Cardiac fibroblast (primary cell): ENCODE data around the gene ALPP.
A peak's percentile ranks its signal among the peaks of the same experiment; 100 is the strongest.

Source experiments
- DNase-seq, 2 donors: peaks; one replicate each; pipeline versions ENCODE4 v3.0.0 to v3.0.0-alpha.2; 2010; ENCODE audit warnings: low read depth in 2 of 2
- H3K4me3 ChIP-seq, 2 donors: replicated peaks in 1 of 2; 1 replicate in 1 of 2; 2 replicates in 1 of 2; pipeline ENCODE4 v1.5.1; 2011; ENCODE audit warnings: low read depth in 2 of 2, low read length in 2 of 2, mild to moderate bottlenecking in 2 of 2, moderate library complexity in 1 of 2
- CTCF ChIP-seq: IDR thresholded peaks from one replicate; pipeline ENCODE4 v1.5.1; 2011; ENCODE audit warnings: low read depth, mild to moderate bottlenecking, low read length, inconsistent platforms

The ALPP gene

GRCh38 chr2:232417489-232417888, 38.9 kb downstream of the ALPP start:
- H3K4me3 ChIP-seq = no peak overlapping the region
- DNase-seq = no peak
- TF ChIP-seq CTCF = no peak

- no peak overlapping the region for H3K4me3 ChIP-seq
- no peak for TF ChIP-seq CTCF
Observed at GRCh38 chr2:232418056-232418455, 39.5 kb downstream of the ALPP start.

GRCh38 chr2:232418466-232419244, 40.1 kb downstream of the ALPP start:
- TF ChIP-seq CTCF = no peak
- H3K4me3 ChIP-seq = peak overlapping the region; percentile 13 to 24
- peak; percentile 6 to 10 for DNase-seq

More at GRCh38 chr2:232418056-232418455, 39.5 kb downstream of the ALPP start:
- no peak for DNase-seq

GRCh38 chr2:232419245-232420072, 40.9 kb downstream of the ALPP start:
- no peak overlapping the region for H3K4me3 ChIP-seq
- peak in 1 of 2 donors; percentile 10 for DNase-seq
- no peak for TF ChIP-seq CTCF

GRCh38 chr2:232420073-232420454, 41.5 kb downstream of the ALPP start:
- H3K4me3 ChIP-seq = no peak overlapping the region
- no peak for DNase-seq
- no peak for TF ChIP-seq CTCF

- DNase-seq = peak; percentile 5 to 7
Observed at GRCh38 chr2:232420463-232421188, 42.1 kb downstream of the ALPP start.

More at GRCh38 chr2:232420463-232421188, 42.1 kb downstream of the ALPP start:
- H3K4me3 ChIP-seq = no peak overlapping the region
- no peak for TF ChIP-seq CTCF
